ENCODE results near the gene PTPRN2.

The PTPRN2 gene

DNA sequence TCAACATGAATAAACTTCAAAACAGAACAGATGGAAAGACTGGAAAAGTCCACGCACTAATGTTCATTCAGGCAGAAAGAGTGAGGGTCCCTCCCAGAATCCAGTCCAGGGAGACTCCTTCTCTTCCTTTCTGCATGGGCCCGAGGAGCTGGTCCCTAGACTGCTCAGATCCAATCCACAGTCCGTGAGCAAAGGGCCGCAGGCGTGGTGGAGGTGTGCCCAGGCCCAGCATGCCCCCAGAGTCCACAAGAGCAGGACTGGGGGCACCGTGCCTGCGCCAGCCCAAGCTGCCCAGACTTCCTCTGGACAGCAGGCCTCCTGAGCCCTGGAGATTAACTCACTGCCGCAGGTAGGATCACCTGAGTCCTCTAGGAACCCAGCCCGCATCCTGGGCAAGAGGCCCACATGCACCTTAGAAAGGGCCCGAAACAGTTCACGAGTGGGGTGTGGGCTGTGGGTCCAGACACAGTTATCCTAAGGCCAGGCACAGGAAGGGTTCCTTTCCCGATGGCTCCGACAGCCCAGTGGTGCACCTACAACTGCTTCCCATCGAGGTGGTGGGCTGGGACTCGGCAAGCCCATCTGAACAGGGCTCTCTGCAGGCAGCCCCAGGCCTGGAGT, 719.8 kb downstream of the PTPRN2 start:
- Histone ChIP-seq H3K79me2 (no peaks in the 10 kb centered on the region), H3K4me3 (ENCODE audit: low read depth, low read length) (no peak overlapping the region), H3K27ac (no peak overlapping the region), H3K36me3 (ENCODE audit: control insufficient read depth, insufficient read depth, low read length) (no peaks in the 10 kb centered on the region), H3K27me3 (ENCODE audit: control insufficient read depth, insufficient read depth, low read length) (no peaks in the 10 kb centered on the region), H3K4me2 (ENCODE audit: low read length) (no peak overlapping the region), H3K4me1 (no peaks in the 10 kb centered on the region), H2AFZ (no peak overlapping the region), H3K9me3 (ENCODE audit: control insufficient read depth, low read length) (no peaks in the 10 kb centered on the region), H3K9ac (no peak overlapping the region)
- TF ChIP-seq CTCF (IDR thresholded peaks at IDR 0.05) = no peak

DNA sequence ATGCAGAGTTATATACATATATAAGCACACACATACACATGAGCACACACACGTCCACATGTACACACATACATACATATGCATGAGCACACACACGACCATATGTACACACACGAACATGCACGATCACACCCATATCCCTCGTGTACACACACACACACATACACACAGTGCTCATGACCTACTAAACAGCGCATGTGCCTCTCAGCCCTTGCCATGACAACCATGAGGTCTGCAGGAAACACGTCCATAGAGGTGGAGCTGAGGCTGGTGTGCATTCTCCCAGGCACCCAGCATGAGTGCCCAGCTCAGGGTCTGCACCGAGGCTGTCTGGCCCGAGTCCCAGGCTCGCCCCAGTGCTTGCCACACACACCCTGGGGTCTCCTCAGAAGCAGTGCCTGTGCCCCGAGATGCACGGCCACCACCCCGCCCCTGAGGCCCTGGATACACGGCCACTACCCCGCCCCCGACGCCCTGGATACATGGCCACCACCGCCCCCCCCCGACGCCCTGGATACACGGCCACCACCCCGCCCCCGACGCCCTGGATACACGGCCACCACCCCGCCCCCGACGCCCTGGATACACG, 721.2 kb downstream of the PTPRN2 start:
- no peaks in the 10 kb centered on the region for H3K27me3 ChIP-seq (ENCODE audit: control insufficient read depth, insufficient read depth, low read length)
- no peaks in the 10 kb centered on the region for H3K4me1 ChIP-seq
- no peak overlapping the region for H3K4me3 ChIP-seq (ENCODE audit: low read depth, low read length)
- no peak for TF ChIP-seq CTCF (IDR thresholded peaks at IDR 0.05)
- H2AFZ ChIP-seq = no peak overlapping the region
- no peaks in the 10 kb centered on the region for H3K9me3 ChIP-seq (ENCODE audit: control insufficient read depth, low read length)
- no peak overlapping the region for H3K4me2 ChIP-seq (ENCODE audit: low read length)
- no peak overlapping the region for H3K9ac ChIP-seq
- no peak overlapping the region for H3K27ac ChIP-seq
- H3K79me2 ChIP-seq = no peaks in the 10 kb centered on the region
- no peaks in the 10 kb centered on the region for H3K36me3 ChIP-seq (ENCODE audit: control insufficient read depth, insufficient read depth, low read length)

GRCh38 chr7:157865351-157866165, 722.1 kb downstream of the PTPRN2 start:
- no peak for TF ChIP-seq CTCF (IDR thresholded peaks at IDR 0.05)
- Histone ChIP-seq H2AFZ (no peak overlapping the region), H3K4me1 (no peaks in the 10 kb centered on the region), H3K4me2 (ENCODE audit: low read length) (no peak overlapping the region), H3K79me2 (no peaks in the 10 kb centered on the region), H3K9me3 (ENCODE audit: control insufficient read depth, low read length) (no peaks in the 10 kb centered on the region), H3K27me3 (ENCODE audit: control insufficient read depth, insufficient read depth, low read length) (no peaks in the 10 kb centered on the region), H3K9ac (no peak overlapping the region), H3K4me3 (ENCODE audit: low read depth, low read length) (no peak overlapping the region), H3K36me3 (ENCODE audit: control insufficient read depth, insufficient read depth, low read length) (no peaks in the 10 kb centered on the region), H3K27ac (no peak overlapping the region)

DNA sequence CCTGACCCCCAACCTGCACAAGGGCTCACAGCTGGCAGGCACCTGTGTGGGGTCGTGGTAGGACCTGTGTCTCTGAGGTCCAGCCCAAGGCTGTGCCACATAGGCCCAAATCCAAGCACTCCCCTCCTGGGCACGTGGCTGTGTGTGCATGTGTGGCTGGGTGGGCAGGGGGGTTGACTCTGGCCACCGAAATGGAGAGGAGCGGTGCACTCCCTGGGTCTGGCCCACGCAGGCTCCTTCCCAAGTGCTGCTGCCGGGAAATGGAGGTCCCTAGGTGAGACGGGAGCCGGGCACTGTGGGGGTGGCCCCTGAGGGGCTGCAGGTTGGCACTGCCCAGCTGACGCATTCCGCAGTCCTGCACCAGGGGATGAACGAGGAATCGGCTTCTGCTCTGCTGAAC, 722.7 kb downstream of the PTPRN2 start:
- H3K9me3 ChIP-seq (ENCODE audit: control insufficient read depth, low read length) = no peaks in the 10 kb centered on the region
- H3K9ac ChIP-seq = no peak overlapping the region
- H3K4me2 ChIP-seq (ENCODE audit: low read length) = no peak overlapping the region
- no peaks in the 10 kb centered on the region for H3K36me3 ChIP-seq (ENCODE audit: control insufficient read depth, insufficient read depth, low read length)
- H2AFZ ChIP-seq = no peak overlapping the region
- no peak for TF ChIP-seq CTCF (IDR thresholded peaks at IDR 0.05)
- no peaks in the 10 kb centered on the region for H3K79me2 ChIP-seq
- H3K27ac ChIP-seq = no peak overlapping the region
- no peak overlapping the region for H3K4me3 ChIP-seq (ENCODE audit: low read depth, low read length)
- H3K27me3 ChIP-seq (ENCODE audit: control insufficient read depth, insufficient read depth, low read length) = no peaks in the 10 kb centered on the region
- H3K4me1 ChIP-seq = no peaks in the 10 kb centered on the region

All from parathyroid adenoma (tissue), 2 donors.